ENCODE results near the gene RYR2. TPM values are rescaled to one million over a fixed set of nuclear protein-coding genes. Genes with fewer than 3 reads are reported as not detected.
A peak's percentile ranks its signal among the peaks of the same experiment; 100 is the strongest.

The RYR2 gene
- total RNA-seq, 1 experiment from 2014 or later = 3.4 TPM

DNA sequence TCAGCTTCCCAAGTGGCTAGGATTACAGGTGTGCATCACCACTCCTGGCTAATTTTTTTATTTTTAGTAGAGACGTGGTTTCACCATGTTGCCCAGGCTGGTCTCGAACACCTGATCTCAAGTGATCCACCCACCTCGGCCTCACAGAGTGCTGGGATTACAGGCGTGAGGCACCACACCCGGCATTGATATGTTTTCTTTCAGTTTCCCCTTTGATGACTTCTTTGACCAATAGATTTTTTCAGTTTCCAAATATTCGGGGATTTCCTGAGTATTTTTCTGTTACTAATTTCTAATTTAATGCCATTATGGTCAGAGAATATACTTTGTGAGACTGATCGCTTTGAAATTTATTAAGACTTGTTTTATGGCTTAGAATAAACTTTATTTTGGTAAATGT lies 406.1 kb downstream of the RYR2 start:
- Histone ChIP-seq H3K4ac (ENCODE audit: low read depth, low read length) (no peak overlapping the region), H3K79me1 (ENCODE audit: insufficient read depth, low read depth, low read length, poor library complexity, severe bottlenecking) (no peaks in the 10 kb centered on the region), H3K14ac (ENCODE audit: insufficient read depth, low read length) (no peak overlapping the region), H2BK12ac (ENCODE audit: insufficient read length, low read depth, low read length) (no peak overlapping the region), H2AK5ac (ENCODE audit: insufficient read length, low read length) (no peak overlapping the region), H4K5ac (ENCODE audit: insufficient read length, low read depth, low read length) (no peak overlapping the region), H3K4me2 (ENCODE audit: insufficient read depth, insufficient read length, low read length) (no peak overlapping the region), H3K79me2 (ENCODE audit: insufficient read depth, low read length) (no peaks in the 10 kb centered on the region), H3K23ac (ENCODE audit: insufficient read length, low read depth, low read length) (no peak overlapping the region), H3K27ac (ENCODE audit: insufficient read length, low read depth, low read length) (no peak overlapping the region), H3K4me1 (ENCODE audit: insufficient read depth, low read length) (no peaks in the 10 kb centered on the region), H3K9ac (ENCODE audit: extremely low read depth, insufficient read length, low read length) (no peak overlapping the region), H2BK20ac (ENCODE audit: low read depth, low read length, poor library complexity, severe bottlenecking) (no peak overlapping the region), H2AFZ (ENCODE audit: low read length) (no peak overlapping the region), H4K8ac (replicated peaks; ENCODE audit: insufficient read length, low read depth, low read length) (no peak overlapping the region), H3K9me3 (ENCODE audit: control insufficient read depth, low read depth, low read length) (no peaks in the 10 kb centered on the region), H3T11ph (ENCODE audit: low read length) (no peak overlapping the region), H2BK15ac (ENCODE audit: low read depth, low read length) (no peak overlapping the region), H3K56ac (ENCODE audit: insufficient read length, low read depth, low read length) (no peak overlapping the region), H4K91ac (ENCODE audit: insufficient read length, low read depth, low read length) (no peak overlapping the region), H3K27me3 (ENCODE audit: insufficient read depth, low read length) (no peaks in the 10 kb centered on the region), H3K18ac (ENCODE audit: insufficient read length, low read depth, low read length) (no peak overlapping the region), H4K20me1 (ENCODE audit: control insufficient read depth, insufficient read depth, insufficient read length) (no peaks in the 10 kb centered on the region), H3K23me2 (ENCODE audit: insufficient read length, low read depth, low read length, poor library complexity, severe bottlenecking) (no peaks in the 10 kb centered on the region), H2BK5ac (ENCODE audit: insufficient read length, low read length) (no peak overlapping the region), H2BK120ac (ENCODE audit: low read depth, low read length, poor library complexity, severe bottlenecking) (no peak overlapping the region)
- no peaks in the 10 kb centered on the region for H3K4me1 Mint-ChIP-seq
- 0 out of 7 replicates have a peak overlapping the region, but pooled peaks of 1 of the 3 experiments have one; percentile 40 for H3K27ac Mint-ChIP-seq
- TF ChIP-seq, protein P1, sequence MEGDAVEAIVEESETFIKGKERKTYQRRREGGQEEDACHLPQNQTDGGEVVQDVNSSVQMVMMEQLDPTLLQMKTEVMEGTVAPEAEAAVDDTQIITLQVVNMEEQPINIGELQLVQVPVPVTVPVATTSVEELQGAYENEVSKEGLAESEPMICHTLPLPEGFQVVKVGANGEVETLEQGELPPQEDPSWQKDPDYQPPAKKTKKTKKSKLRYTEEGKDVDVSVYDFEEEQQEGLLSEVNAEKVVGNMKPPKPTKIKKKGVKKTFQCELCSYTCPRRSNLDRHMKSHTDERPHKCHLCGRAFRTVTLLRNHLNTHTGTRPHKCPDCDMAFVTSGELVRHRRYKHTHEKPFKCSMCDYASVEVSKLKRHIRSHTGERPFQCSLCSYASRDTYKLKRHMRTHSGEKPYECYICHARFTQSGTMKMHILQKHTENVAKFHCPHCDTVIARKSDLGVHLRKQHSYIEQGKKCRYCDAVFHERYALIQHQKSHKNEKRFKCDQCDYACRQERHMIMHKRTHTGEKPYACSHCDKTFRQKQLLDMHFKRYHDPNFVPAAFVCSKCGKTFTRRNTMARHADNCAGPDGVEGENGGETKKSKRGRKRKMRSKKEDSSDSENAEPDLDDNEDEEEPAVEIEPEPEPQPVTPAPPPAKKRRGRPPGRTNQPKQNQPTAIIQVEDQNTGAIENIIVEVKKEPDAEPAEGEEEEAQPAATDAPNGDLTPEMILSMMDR (conservative IDR thresholded peaks at IDR 0.05) = no peak
- no peak overlapping the region for H3K4me3 Mint-ChIP-seq
- no peaks in the 10 kb centered on the region for H3K27me3 Mint-ChIP-seq (ENCODE audit: low read depth)
- H3K9me3 Mint-ChIP-seq = no peaks in the 10 kb centered on the region
- no peak for DNase-seq
- H3K36me3 Mint-ChIP-seq (ENCODE audit: insufficient read depth in 1 of 3, low read depth in 3 of 3) = no peaks in the 10 kb centered on the region
- WGBS (ENCODE audit: extremely low coverage, insufficient read length, low lambda C conversion rate) = no CpG with 5 or more reads among the region's 7 CpGs
